MV-4-11 (cell line): Measurements from ENCODE around the gene ACTG1.

Source experiments
- DNase-seq: peaks from one replicate; lab custom pipeline; 2025; lab: John Stamatoyannopoulos, UW

The ACTG1 gene

GRCh38 chr17:81545160-81545949, 32.8 kb upstream of the ACTG1 start:
- DNase-seq = no peak

- DNase-seq = no peak
These were observed 31.8 kb upstream of the ACTG1 start for GRCh38 chr17:81544281-81544974.

GRCh38 chr17:81543756-81544155, 31.2 kb upstream of the ACTG1 start:
- no peak for DNase-seq

- no peak for DNase-seq
These were observed 30.7 kb upstream of the ACTG1 start for GRCh38 chr17:81543339-81543675.

GRCh38 chr17:81542431-81543338, 30.1 kb upstream of the ACTG1 start:
- no peak for DNase-seq

- DNase-seq = no peak
These were observed 28.5 kb upstream of the ACTG1 start for GRCh38 chr17:81541123-81541522.

- no peak for DNase-seq
These were observed 28.1 kb upstream of the ACTG1 start for GRCh38 chr17:81540676-81541027.

GRCh38 chr17:81539961-81540675, 27.5 kb upstream of the ACTG1 start:
- DNase-seq = no peak

GRCh38 chr17:81539571-81539900, 26.9 kb upstream of the ACTG1 start:
- DNase-seq = no peak

GRCh38 chr17:81538651-81539570, 26.3 kb upstream of the ACTG1 start:
- no peak for DNase-seq

GRCh38 chr17:81537856-81538555, 25.4 kb upstream of the ACTG1 start:
- no peak for DNase-seq

- DNase-seq = no peak
These were observed 24.8 kb upstream of the ACTG1 start for GRCh38 chr17:81537343-81537855.

- no peak for DNase-seq
These were observed 24.0 kb upstream of the ACTG1 start for GRCh38 chr17:81536299-81537290.

GRCh38 chr17:81535480-81536298, 23.1 kb upstream of the ACTG1 start:
- DNase-seq = no peak

GRCh38 chr17:81535007-81535328, 22.4 kb upstream of the ACTG1 start:
- no peak for DNase-seq

GRCh38 chr17:81534157-81535006, 21.8 kb upstream of the ACTG1 start:
- DNase-seq = no peak
